Smooth muscle cell of the pulmonary artery (primary cell): Measurements from ENCODE around the gene RHOB. TPM values are rescaled to one million over a fixed set of nuclear protein-coding genes. Genes with fewer than 3 reads are reported as not detected.

Source experiments
- total RNA-seq: library from RNA; depleted of rRNA; stranded (reverse); fragments of >200 nt; gene quantifications from 2 replicates; pipeline ENCODE4 v1.2.3, GENCODE V29; 2014

Gene RHOB
- 121 and 122 TPM in 2 replicates for total RNA-seq

GRCh38 chr2:20446917-20447436, at the start of gene RHOB:
TSS of gene RHOB (plus strand) at chr2:20447074. CDS start at chr2:20447466, 392 bp downstream.

Other genes starting within 250 kb of the RHOB start
- gene SDC1, start 221.9 kb upstream of the RHOB start, total RNA-seq: 3.1 and 44.3 TPM in 2 replicates
- 70.9 and 72.3 TPM in 2 replicates for gene PUM2, start 96.2 kb upstream of the RHOB start, total RNA-seq
- gene HS1BP3, start 204.0 kb downstream of the RHOB start, total RNA-seq: 29.2 and 34.1 TPM in 2 replicates
- 0.63 and 1.0 TPM in 2 replicates for gene GDF7, start 220.1 kb downstream of the RHOB start, total RNA-seq